GM23338 (cell line): Measurements from ENCODE around the gene SLC13A3. TPM values are rescaled to one million over a fixed set of nuclear protein-coding genes. Genes with fewer than 3 reads are reported as not detected.

ENCODE experiments used
- ATAC-seq: fragments of 200-7000 bp; cut with Tn5 transposase; 3 replicates; pipeline ENCODE4 v1.9.1; 2020
- DNase-seq: peaks from one replicate; pipeline ENCODE4 v3.0.0-alpha.2; 2015; ENCODE audit warnings: low spot score
- H2AFZ ChIP-seq: fragments of 200-600 bp; sonication (generic); 2 replicates; pipeline ENCODE4 v1.8.0; 2016; ENCODE audit warnings: antibody characterized with exemption, mild to moderate bottlenecking, moderate library complexity
- H3F3A ChIP-seq: fragments of 200-600 bp; sonication (generic); replicated peaks from 2 replicates; pipeline ENCODE4 v1.8.0; 2017; ENCODE audit warnings: antibody characterized with exemption, mixed run types, low read depth
- H3K27ac ChIP-seq: fragments of 200-600 bp; sonication (generic); 2 replicates; pipeline ENCODE4 v1.6.1; 2016; ENCODE audit warnings: low read depth
- H3K27me3 ChIP-seq: fragments of 200-600 bp; sonication (generic); 2 replicates; pipeline ENCODE4 v1.8.0; 2016; ENCODE audit warnings: mild to moderate bottlenecking, mixed run types, moderate library complexity; ENCODE audit not compliant: insufficient read depth
- H3K36me3 ChIP-seq: fragments of 200-600 bp; sonication (generic); 2 replicates; pipeline ENCODE4 v1.8.0; 2016; ENCODE audit warnings: mild to moderate bottlenecking; ENCODE audit not compliant: insufficient read depth
- H3K4me1 ChIP-seq: fragments of 200-600 bp; sonication (generic); 2 replicates; pipeline ENCODE4 v1.8.0; 2016; ENCODE audit warnings: mild to moderate bottlenecking, moderate library complexity; ENCODE audit not compliant: insufficient read depth
- H3K4me2 ChIP-seq: fragments of 200-600 bp; sonication (generic); 2 replicates; pipeline ENCODE4 v1.7.1; 2017; ENCODE audit warnings: mixed run types
- H3K4me3 ChIP-seq: fragments of 200-600 bp; sonication (generic); 2 replicates; pipeline ENCODE4 v1.6.1; 2016; ENCODE audit warnings: mixed run types
- H3K79me2 ChIP-seq: fragments of 200-600 bp; sonication (generic); replicated peaks from 2 replicates; pipeline ENCODE4 v1.8.0; 2017; ENCODE audit warnings: mild to moderate bottlenecking; ENCODE audit not compliant: insufficient read depth
- H3K9me2 ChIP-seq: fragments of 200-600 bp; sonication (generic); 2 replicates; pipeline ENCODE4 v1.8.0; 2017; ENCODE audit not compliant: insufficient read depth
- H4K20me1 ChIP-seq: fragments of 200-600 bp; sonication (generic); replicated peaks from 2 replicates; pipeline ENCODE4 v1.8.0; 2017; ENCODE audit warnings: mild to moderate bottlenecking; ENCODE audit not compliant: insufficient read depth
- H3K27ac Mint-ChIP-seq: 2 replicates; pipeline ENCODE4 v1.8.0; 2020; ENCODE audit warnings: inconsistent platforms, mild to moderate bottlenecking, moderate library complexity, mixed read lengths
- H3K27me3 Mint-ChIP-seq: 3 replicates; pipeline ENCODE4 v1.8.0; 2022; ENCODE audit warnings: low read depth, mild to moderate bottlenecking, moderate library complexity, mixed read lengths, inconsistent platforms; ENCODE audit not compliant: insufficient read depth, poor library complexity
- H3K36me3 Mint-ChIP-seq: 3 replicates; pipeline ENCODE4 v1.8.0; 2021; ENCODE audit warnings: low read depth, mild to moderate bottlenecking, inconsistent platforms, moderate library complexity, mixed read lengths
- H3K4me1 Mint-ChIP-seq: 3 replicates; pipeline ENCODE4 v1.8.0; 2020; ENCODE audit warnings: mild to moderate bottlenecking, inconsistent platforms, mixed read lengths
- H3K4me3 Mint-ChIP-seq: 3 replicates; pipeline ENCODE4 v1.8.0; 2021; ENCODE audit warnings: moderate library complexity, mild to moderate bottlenecking, inconsistent platforms, mixed read lengths
- H3K9me3 Mint-ChIP-seq: 3 replicates; pipeline ENCODE4 v1.8.0; 2020; ENCODE audit warnings: moderate library complexity, mild to moderate bottlenecking, inconsistent platforms, mixed read lengths
- CREB1 ChIP-seq: fragments of 250-450 bp; sonication (Bioruptor Pico); IDR thresholded peaks from 2 replicates; pipeline ENCODE4 v1.5.0; 2020; ENCODE audit warnings: low read depth, mild to moderate bottlenecking, moderate library complexity
- ZNF462 ChIP-seq: fragments of 250-450 bp; sonication (Bioruptor Pico); IDR thresholded peaks from 2 replicates; pipeline ENCODE4 v1.5.0; 2020; ENCODE audit warnings: mild to moderate bottlenecking, moderate library complexity
- polyA plus RNA-seq: library from polyadenylated mRNA; unstranded; fragments of >200 nt; fragmentation: Nextera tagmentation; extraction: Ambion mirVana; gene quantifications from 2 replicates; pipeline ENCODE4 v1.2.1, GENCODE V29; 2016
- total RNA-seq: library from RNA; depleted of rRNA; stranded (reverse); fragments of >200 nt; shearing (Covaris generic); gene quantifications from 2 replicates; pipeline ENCODE4 v1.2.3, GENCODE V29; 2014

SLC13A3 gene
- total and polyA plus RNA-seq, 2 experiments from 2014 or later: 8.6 to 9.1 TPM

- no peak for TF ChIP-seq ZNF462 (CRISPR knock-in tag)
Observed at GRCh38 chr20:46683668-46683938, 32.3 kb upstream of the SLC13A3 start (continued).

DNA sequence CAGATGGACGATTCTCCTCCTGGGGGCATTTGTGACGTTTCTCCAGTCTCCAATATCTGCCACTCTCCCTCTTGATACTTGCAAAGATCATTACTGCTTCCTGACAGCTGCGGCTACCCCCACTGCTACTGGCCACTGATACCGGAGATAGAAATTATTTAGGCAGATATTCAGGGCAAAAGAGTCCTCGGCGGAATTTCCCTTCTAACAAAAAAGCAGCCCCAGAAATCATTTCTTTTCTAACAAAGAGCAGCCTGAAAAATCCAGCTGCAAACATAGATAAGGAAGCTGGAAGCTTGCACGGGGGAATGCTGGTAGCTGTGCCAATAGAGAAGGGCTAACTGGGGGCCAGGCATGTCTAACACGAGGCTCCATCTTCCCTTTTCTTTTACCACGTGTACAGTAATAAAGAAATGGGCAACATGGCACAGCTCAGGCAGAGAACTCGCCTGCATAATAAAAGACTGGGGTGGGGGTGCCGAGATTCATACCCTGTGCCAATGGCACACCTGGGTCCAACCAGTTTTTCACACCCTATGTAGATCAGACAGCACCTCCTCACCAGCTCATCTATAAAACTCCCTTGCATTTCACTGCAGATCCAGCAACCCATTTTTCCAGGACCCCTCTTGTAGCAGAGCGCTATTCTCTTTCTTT lies 31.9 kb upstream of the SLC13A3 start:
- H3K27me3 ChIP-seq: no peaks in the 10 kb centered on the region
- H4K20me1 ChIP-seq: 0 out of 2 replicates have a peak, but pooled peaks cover 6% of the 10 kb centered on the region
- DNase-seq (no peak), ATAC-seq (no peak)
- peaks cover 59% of the 10 kb centered on the region for H3K79me2 ChIP-seq
- no peaks in the 10 kb centered on the region for H3K9me2 ChIP-seq
- peak overlapping the region; percentile 89 for H3K27ac ChIP-seq
- H3K27ac Mint-ChIP-seq: peak overlapping the region; percentile 79
- peaks cover 7% of the 10 kb centered on the region for H3K27me3 Mint-ChIP-seq
- TF ChIP-seq CREB1 (CRISPR knock-in tag): no peak
- peak overlapping the region; percentile 61 for H3K4me3 ChIP-seq
- peak overlapping the region; percentile 77 for H3K4me2 ChIP-seq
- H3K4me1 ChIP-seq: peaks cover 31% of the 10 kb centered on the region; the same call in 1 of the 2 replicates
- H3K36me3 Mint-ChIP-seq: peaks cover 50% of the 10 kb centered on the region
- H3K36me3 ChIP-seq: peaks cover 12% of the 10 kb centered on the region
- H2AFZ ChIP-seq: no peak overlapping the region
- peaks cover 41% of the 10 kb centered on the region for H3K4me1 Mint-ChIP-seq
- H3K4me3 Mint-ChIP-seq: peak overlapping the region; percentile 73
- H3F3A ChIP-seq: peaks cover 4% of the 10 kb centered on the region; the same call in 1 of the 2 replicates
- H3K9me3 Mint-ChIP-seq: peaks cover 3% of the 10 kb centered on the region; the same call in 2 of the 3 replicates
